ENCODE measurements around the gene C3orf18. TPM values are rescaled to one million over a fixed set of nuclear protein-coding genes. Genes with fewer than 3 reads are reported as not detected.

Gene C3orf18
- total RNA-seq, 1 donor from 2014 or later: 5.9 TPM

DNA sequence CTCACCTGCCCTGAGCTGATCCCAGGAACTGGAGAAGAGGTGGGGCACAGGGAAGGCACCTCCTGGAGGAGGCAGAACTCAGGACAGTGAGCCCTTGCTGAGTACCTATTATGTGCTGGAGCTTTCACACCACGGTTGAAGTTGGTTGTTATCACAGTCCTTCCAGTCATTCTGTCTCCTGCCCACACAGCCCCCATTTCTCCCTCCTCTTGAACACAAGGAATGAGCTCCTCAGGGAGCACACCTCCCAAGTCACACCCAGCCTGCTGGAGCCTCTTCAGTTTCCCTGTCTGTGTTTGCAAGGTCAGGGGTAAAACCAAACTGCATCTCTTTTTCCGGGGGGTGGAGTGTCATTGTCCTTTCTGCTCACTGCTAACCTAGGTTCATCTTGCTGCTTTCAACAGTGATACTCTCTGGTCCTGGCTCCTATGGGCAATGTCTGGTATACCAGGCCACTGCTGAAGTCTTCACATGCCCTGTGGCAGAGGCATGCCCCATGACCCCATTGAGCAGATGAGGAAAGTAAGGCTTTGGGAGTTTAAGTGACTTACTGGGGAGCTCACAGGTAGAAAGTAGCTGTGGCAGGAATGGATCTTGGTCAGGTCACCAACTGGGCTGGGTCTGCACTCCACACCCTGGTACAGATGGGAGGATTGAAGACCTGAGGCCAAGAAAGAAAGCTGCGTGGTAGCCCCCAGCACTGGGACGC is 30.0 kb downstream of the C3orf18 start:
- H3K4me1 Mint-ChIP-seq: no peaks in the 10 kb centered on the region
- ATAC-seq (ENCODE audit: low read depth): no peak
- TF ChIP-seq, protein P1, sequence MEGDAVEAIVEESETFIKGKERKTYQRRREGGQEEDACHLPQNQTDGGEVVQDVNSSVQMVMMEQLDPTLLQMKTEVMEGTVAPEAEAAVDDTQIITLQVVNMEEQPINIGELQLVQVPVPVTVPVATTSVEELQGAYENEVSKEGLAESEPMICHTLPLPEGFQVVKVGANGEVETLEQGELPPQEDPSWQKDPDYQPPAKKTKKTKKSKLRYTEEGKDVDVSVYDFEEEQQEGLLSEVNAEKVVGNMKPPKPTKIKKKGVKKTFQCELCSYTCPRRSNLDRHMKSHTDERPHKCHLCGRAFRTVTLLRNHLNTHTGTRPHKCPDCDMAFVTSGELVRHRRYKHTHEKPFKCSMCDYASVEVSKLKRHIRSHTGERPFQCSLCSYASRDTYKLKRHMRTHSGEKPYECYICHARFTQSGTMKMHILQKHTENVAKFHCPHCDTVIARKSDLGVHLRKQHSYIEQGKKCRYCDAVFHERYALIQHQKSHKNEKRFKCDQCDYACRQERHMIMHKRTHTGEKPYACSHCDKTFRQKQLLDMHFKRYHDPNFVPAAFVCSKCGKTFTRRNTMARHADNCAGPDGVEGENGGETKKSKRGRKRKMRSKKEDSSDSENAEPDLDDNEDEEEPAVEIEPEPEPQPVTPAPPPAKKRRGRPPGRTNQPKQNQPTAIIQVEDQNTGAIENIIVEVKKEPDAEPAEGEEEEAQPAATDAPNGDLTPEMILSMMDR (IDR thresholded peaks at IDR 0.05): no peak
- DNase-seq: no peak
- no peaks in the 10 kb centered on the region for H3K9me3 Mint-ChIP-seq
- ChIA-PET POLR2A (no interaction called here), CTCF (interaction anchor here (1.3 kb wide), 1 partner anchor 13 kb away, joined by 3 read pairs; no protein-coding TSS in a partner anchor)
- H3K27me3 Mint-ChIP-seq: peaks cover 53% of the 10 kb centered on the region
- H3K4me3 Mint-ChIP-seq: no peak overlapping the region
- intact Hi-C loops (cut with micrococcal nuclease): no loop called here
- H3K27ac Mint-ChIP-seq: no peak overlapping the region
- H3K36me3 Mint-ChIP-seq (ENCODE audit: low read depth): no peaks in the 10 kb centered on the region

GRCh38 chr3:50536471-50537180 is 30.9 kb downstream of the C3orf18 start:
- Mint-ChIP-seq H3K27ac (no peak overlapping the region), H3K4me1 (no peaks in the 10 kb centered on the region), H3K4me3 (no peak overlapping the region), H3K27me3 (peaks cover 52% of the 10 kb centered on the region), H3K9me3 (no peaks in the 10 kb centered on the region), H3K36me3 (ENCODE audit: low read depth) (no peaks in the 10 kb centered on the region)
- ChIA-PET POLR2A (no interaction called here), CTCF (no interaction called here)
- ATAC-seq (ENCODE audit: low read depth): no peak
- intact Hi-C loops (cut with micrococcal nuclease): no loop called here
- no peak for DNase-seq
- TF ChIP-seq, protein P1 (IDR thresholded peaks at IDR 0.05): no peak

DNA sequence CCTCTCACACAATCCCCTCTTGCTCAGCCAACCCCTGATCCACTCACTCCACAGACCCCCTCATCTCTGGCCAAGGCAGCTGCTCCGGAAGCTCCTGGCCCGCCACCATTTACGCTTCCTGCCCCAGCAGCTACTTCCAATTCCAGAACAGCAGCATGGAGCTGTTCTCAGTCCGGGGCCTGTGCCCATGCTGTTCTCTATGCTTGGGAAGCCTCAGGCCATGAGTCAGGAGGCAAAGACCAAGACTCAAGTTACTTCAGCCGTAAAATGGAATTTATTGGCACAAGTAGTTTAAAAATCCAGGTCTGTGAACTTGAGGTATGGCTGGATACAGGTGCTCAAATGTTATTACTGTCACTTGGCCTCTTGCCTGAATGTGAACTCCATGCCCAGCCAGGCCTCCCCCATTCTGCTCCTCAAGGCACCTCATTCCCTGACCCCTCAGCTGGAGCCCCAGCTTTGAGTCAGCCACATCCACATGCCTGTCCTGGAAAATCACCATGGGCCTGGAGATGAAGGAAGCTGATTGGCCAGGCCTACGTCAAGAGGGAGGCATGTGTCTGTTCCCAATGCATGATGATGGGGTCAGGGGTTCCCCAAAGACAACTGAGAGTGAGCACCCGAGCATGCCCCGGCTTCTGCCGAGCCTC is 32.7 kb downstream of the C3orf18 start:
- Mint-ChIP-seq H3K36me3 (ENCODE audit: low read depth) (no peaks in the 10 kb centered on the region), H3K27me3 (peaks cover 49% of the 10 kb centered on the region), H3K27ac (no peak overlapping the region), H3K4me1 (no peaks in the 10 kb centered on the region), H3K4me3 (no peak overlapping the region), H3K9me3 (no peaks in the 10 kb centered on the region)
- ATAC-seq (ENCODE audit: low read depth): no peak
- intact Hi-C loops (cut with micrococcal nuclease): no loop called here
- TF ChIP-seq, protein P1 (IDR thresholded peaks at IDR 0.05): no peak
- no peak for DNase-seq
- POLR2A ChIA-PET: no interaction called here
- CTCF ChIA-PET: no interaction called here

DNA sequence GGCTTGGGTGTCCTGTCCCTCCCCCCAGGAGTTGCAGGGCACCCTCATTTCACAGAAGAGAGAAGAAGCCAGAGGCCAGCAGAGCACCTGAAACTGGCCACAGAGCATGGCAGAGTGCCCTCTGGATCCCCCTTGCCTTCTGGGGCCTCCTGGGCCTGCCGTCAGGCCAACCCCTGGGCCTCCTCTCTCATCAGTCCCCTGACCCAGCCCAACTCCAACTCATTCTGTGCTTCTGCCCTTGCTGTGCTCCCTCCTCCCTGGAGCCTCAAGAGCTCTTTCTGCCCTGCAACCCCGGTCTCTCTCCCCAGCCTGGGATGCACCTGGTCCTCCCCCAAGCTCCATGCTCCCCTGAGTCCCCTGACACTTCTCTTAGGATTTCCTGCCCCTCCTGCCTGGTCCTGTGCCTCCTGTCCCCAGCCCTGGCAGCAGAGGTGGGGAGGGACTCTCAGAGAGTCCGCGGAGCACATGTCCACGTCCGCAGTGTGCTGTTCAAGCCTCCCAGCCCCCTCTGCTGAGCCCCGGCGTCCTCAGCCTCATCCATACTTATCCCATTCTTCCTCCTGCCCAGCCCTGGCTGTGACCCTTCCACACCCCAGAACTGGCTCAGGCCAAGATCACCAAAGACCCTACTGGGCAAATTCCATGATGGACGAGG is 33.6 kb downstream of the C3orf18 start:
- Mint-ChIP-seq H3K27ac (no peak overlapping the region), H3K4me3 (no peak overlapping the region), H3K4me1 (no peaks in the 10 kb centered on the region), H3K36me3 (ENCODE audit: low read depth) (no peaks in the 10 kb centered on the region), H3K9me3 (no peaks in the 10 kb centered on the region), H3K27me3 (peaks cover 55% of the 10 kb centered on the region)
- ChIA-PET POLR2A (no interaction called here), CTCF (no interaction called here)
- intact Hi-C loops (cut with micrococcal nuclease): no loop called here
- TF ChIP-seq, protein P1 (IDR thresholded peaks at IDR 0.05): no peak
- ATAC-seq (ENCODE audit: low read depth): no peak
- DNase-seq: no peak

GRCh38 chr3:50533316-50533715 is 34.2 kb downstream of the C3orf18 start:
- Mint-ChIP-seq H3K9me3 (no peaks in the 10 kb centered on the region), H3K27ac (no peak overlapping the region), H3K27me3 (peaks cover 54% of the 10 kb centered on the region), H3K4me3 (no peak overlapping the region), H3K36me3 (ENCODE audit: low read depth) (no peaks in the 10 kb centered on the region), H3K4me1 (no peaks in the 10 kb centered on the region)
- TF ChIP-seq, protein P1 (IDR thresholded peaks at IDR 0.05): no peak
- intact Hi-C loops (cut with micrococcal nuclease): no loop called here
- no peak for ATAC-seq (ENCODE audit: low read depth)
- no peak for DNase-seq
- POLR2A ChIA-PET: no interaction called here
- CTCF ChIA-PET: no interaction called here

Measured in activated B cell treated with CpG ODN at 0.5 μM for 24 hours (primary cell).